Activated B cell treated with CpG ODN at 0.5 μM for 24 hours (primary cell): ENCODE data around the gene GDAP2. TPM values are rescaled to one million over a fixed set of nuclear protein-coding genes. Genes with fewer than 3 reads are reported as not detected.
"Not testable (repeated sequence)": the region's sequence is repeated elsewhere in the genome, so short reads cannot be mapped to it uniquely, and the experiment has no call there.

Source experiments
- ATAC-seq: fragments of 200-7000 bp; cut with Tn5 transposase; one replicate; pipeline ENCODE4 v1.10.0; 2021; ENCODE audit warnings: low read depth, mild to moderate bottlenecking, moderate library complexity
- CTCF ChIA-PET: fragments of 350-600 bp; sonication (Branson Sonifier 250); formaldehyde crosslinking; loops from one replicate; lab custom pipeline; 2021; ENCODE audit warnings: antibody characterized with exemption; lab: Charles Lee
- POLR2A ChIA-PET: fragments of 350-600 bp; sonication (Branson Sonifier 250); formaldehyde crosslinking; loops from one replicate; lab custom pipeline; 2021; ENCODE audit warnings: antibody characterized with exemption; lab: Charles Lee
- DNase-seq: peaks from one replicate; pipeline ENCODE4 v3.0.0; 2022
- H3K27ac Mint-ChIP-seq: one replicate; pipeline ENCODE4 v1.8.0; 2020; ENCODE audit warnings: mixed read lengths
- H3K27me3 Mint-ChIP-seq: one replicate; pipeline ENCODE4 v1.8.0; 2021; ENCODE audit warnings: mixed read lengths
- H3K36me3 Mint-ChIP-seq: one replicate; pipeline ENCODE4 v1.8.0; 2021; ENCODE audit warnings: low read depth, mixed read lengths
- H3K4me1 Mint-ChIP-seq: one replicate; pipeline ENCODE4 v1.8.0; 2021; ENCODE audit warnings: mixed read lengths
- H3K4me3 Mint-ChIP-seq: one replicate; pipeline ENCODE4 v1.8.0; 2020; ENCODE audit warnings: mild to moderate bottlenecking, mixed read lengths
- H3K9me3 Mint-ChIP-seq: one replicate; pipeline ENCODE4 v1.8.0; 2020; ENCODE audit warnings: mixed read lengths
- CTCF ChIP-seq: fragments of 200-600 bp; IDR thresholded peaks from one replicate; pipeline ENCODE4 v1.8.0; 2022; ENCODE audit warnings: antibody characterized with exemption, mild to moderate bottlenecking
- intact Hi-C: fragments of 100-400 bp; cut with micrococcal nuclease; formaldehyde crosslinking; loops from one replicate; pipeline ENCODE4 v1.15.1; 2024
- total RNA-seq: library from RNA; stranded (reverse); gene quantifications from 2 replicates; pipeline ENCODE4 v1.2.3, GENCODE V29; 2022

The GDAP2 gene
- total RNA-seq, 1 donor from 2014 or later, result 20.6 TPM

DNA sequence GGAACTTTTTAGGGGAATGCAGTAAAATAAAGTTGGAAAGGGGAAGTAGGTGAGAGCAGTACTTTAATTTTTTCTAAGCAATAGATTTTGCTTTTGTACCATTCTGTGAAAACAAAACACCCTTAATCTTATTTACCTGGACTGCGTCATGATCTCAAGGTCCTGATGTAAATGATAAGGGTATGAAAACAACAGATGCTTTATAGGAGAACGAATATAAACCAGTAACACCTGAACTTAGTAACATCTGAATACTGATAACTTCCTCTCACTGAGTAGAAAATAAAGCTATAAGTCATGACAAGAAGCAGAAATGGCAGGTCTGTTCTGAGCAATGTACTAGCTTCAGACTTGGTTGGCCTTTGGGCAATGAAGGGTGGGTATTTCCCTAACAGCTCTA, 77.7 kb downstream of the GDAP2 start:
- ChIA-PET CTCF (no interaction called here), POLR2A (no interaction called here)
- H3K36me3 Mint-ChIP-seq, result no peaks in the 10 kb centered on the region
- DNase-seq (no peak), ATAC-seq (no peak)
- intact Hi-C loops, result no loop called here
- no peak for TF ChIP-seq CTCF
- H3K4me1 Mint-ChIP-seq, result no peaks in the 10 kb centered on the region
- H3K27me3 Mint-ChIP-seq, result no peaks in the 10 kb centered on the region
- H3K27ac Mint-ChIP-seq, result no peak overlapping the region
- H3K4me3 Mint-ChIP-seq, result no peak overlapping the region
- no peaks in the 10 kb centered on the region for H3K9me3 Mint-ChIP-seq

GRCh38 chr1:117846674-117847425, 82.6 kb downstream of the GDAP2 start:
- H3K27ac Mint-ChIP-seq, result no peak overlapping the region
- POLR2A ChIA-PET, result no interaction called here
- CTCF ChIA-PET, result no interaction called here

GRCh38 chr1:117844478-117844877, 84.9 kb downstream of the GDAP2 start:
- ATAC-seq, DNase-seq, CTCF ChIA-PET, H3K4me3 Mint-ChIP-seq, intact Hi-C loops, POLR2A ChIA-PET, H3K27ac Mint-ChIP-seq, H3K4me1 Mint-ChIP-seq, H3K27me3 Mint-ChIP-seq: not testable (repeated sequence)
- Mint-ChIP-seq H3K9me3 (peaks cover 14% of the 10 kb centered on the region), H3K36me3 (peaks cover 18% of the 10 kb centered on the region)

More at GRCh38 chr1:117846674-117847425, 82.6 kb downstream of the GDAP2 start:
- Mint-ChIP-seq H3K9me3 (peaks cover 14% of the 10 kb centered on the region), H3K27me3 (no peaks in the 10 kb centered on the region), H3K36me3 (peaks cover 16% of the 10 kb centered on the region), H3K4me1 (no peaks in the 10 kb centered on the region), H3K4me3 (no peak overlapping the region)
- TF ChIP-seq CTCF, result no peak
- ATAC-seq (no peak), DNase-seq (no peak)
- intact Hi-C loops, result no loop called here

DNA sequence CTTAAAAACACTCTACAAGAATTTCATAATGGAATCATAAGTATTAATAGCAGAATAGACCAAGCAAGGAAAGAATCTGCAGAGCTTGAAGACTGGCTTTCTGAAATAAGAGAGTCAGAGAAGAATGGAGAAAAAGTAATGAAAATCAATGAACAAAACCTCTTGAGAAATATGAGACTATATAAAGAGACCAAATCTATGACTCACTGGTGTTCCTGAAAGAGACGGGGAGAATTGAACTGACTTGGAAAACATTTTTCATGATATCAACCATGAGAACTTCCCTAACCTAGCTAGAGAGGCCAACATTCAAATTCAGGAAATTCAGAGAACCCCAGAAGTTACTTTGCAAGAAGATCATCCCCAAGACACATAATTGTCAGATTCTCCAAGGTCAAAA, 85.6 kb downstream of the GDAP2 start:
- POLR2A ChIA-PET, result no interaction called here
- H3K27me3 Mint-ChIP-seq, result no peaks in the 10 kb centered on the region
- no peak for DNase-seq
- no peaks in the 10 kb centered on the region for H3K4me1 Mint-ChIP-seq
- intact Hi-C loops, result no loop called here
- no peak for TF ChIP-seq CTCF
- peaks cover 16% of the 10 kb centered on the region for H3K9me3 Mint-ChIP-seq
- H3K4me3 Mint-ChIP-seq, result no peak overlapping the region
- CTCF ChIA-PET, result no interaction called here
- ATAC-seq, result no peak
- peaks cover 18% of the 10 kb centered on the region for H3K36me3 Mint-ChIP-seq
- no peak overlapping the region for H3K27ac Mint-ChIP-seq

GRCh38 chr1:117842408-117843170, 86.8 kb downstream of the GDAP2 start:
- POLR2A ChIA-PET, result no interaction called here
- no peak for DNase-seq
- no peak for ATAC-seq
- H3K36me3 Mint-ChIP-seq, result peaks cover 22% of the 10 kb centered on the region
- CTCF ChIA-PET, result no interaction called here
- intact Hi-C loops, result no loop called here
- H3K4me3 Mint-ChIP-seq, result no peak overlapping the region
- peaks cover 21% of the 10 kb centered on the region for H3K9me3 Mint-ChIP-seq
- no peak for TF ChIP-seq CTCF
- no peak overlapping the region for H3K27ac Mint-ChIP-seq
- H3K27me3 Mint-ChIP-seq, result no peaks in the 10 kb centered on the region
- H3K4me1 Mint-ChIP-seq, result no peaks in the 10 kb centered on the region
